Spleen (tissue), 7 donors: Measurements from ENCODE around the gene SLC35F3.

Source experiments
- POLR2A ChIP-seq, 3 donors: fragments of 450-650 bp; IDR thresholded peaks; one replicate each; pipeline ENCODE4 v1.5.1; 2017; ENCODE audit warnings: antibody characterized with exemption in 3 of 3, mild to moderate bottlenecking in 1 of 3
- TF ChIP-seq, protein P1 (sequence below), 11 experiments: fragments of 200-600 bp in 7 of 11; fragments of 450-650 bp in 4 of 11; sonication (generic) in 4 of 11; IDR thresholded peaks in 8 of 11; conservative IDR thresholded peaks in 3 of 11; 1 replicate in 7 of 11; 2 replicates in 4 of 11; pipeline versions ENCODE4 v1.4.0 to v1.8.0; 2016 to 2021; ENCODE audit warnings: antibody characterized with exemption in 11 of 11, inconsistent platforms in 4 of 11, mild to moderate bottlenecking in 1 of 11
- donor health status: DM: no; HTN: no; CAD: no; lungs with moderate emphysema.
- donor health status: DM: no; HTN: no; CAD: no.
- donor health status: DM: no; HTN: no; CAD: no.

DNA sequence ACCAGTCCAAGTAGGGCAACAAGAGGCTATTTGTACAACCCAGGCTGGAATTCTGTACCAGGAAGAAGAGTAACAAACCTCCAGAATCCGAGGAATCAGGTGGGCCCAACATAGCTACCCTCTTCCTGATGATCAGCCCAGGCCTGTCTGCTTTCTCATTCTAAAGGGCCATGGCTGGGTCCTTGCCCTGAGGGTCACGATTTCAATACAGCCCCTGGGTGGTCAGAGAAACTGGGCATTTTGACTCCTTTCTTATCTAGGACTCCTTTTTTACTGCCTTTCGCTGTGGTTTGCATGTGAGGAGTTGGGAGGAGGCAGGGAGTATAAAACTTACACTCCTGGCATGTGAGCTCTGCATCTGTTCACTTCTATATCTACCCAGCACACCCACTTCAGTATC is 303.9 kb downstream of the SLC35F3 start:
- no peak for TF ChIP-seq POLR2A (IDR thresholded peaks at IDR 0.05)
- TF ChIP-seq, protein P1, sequence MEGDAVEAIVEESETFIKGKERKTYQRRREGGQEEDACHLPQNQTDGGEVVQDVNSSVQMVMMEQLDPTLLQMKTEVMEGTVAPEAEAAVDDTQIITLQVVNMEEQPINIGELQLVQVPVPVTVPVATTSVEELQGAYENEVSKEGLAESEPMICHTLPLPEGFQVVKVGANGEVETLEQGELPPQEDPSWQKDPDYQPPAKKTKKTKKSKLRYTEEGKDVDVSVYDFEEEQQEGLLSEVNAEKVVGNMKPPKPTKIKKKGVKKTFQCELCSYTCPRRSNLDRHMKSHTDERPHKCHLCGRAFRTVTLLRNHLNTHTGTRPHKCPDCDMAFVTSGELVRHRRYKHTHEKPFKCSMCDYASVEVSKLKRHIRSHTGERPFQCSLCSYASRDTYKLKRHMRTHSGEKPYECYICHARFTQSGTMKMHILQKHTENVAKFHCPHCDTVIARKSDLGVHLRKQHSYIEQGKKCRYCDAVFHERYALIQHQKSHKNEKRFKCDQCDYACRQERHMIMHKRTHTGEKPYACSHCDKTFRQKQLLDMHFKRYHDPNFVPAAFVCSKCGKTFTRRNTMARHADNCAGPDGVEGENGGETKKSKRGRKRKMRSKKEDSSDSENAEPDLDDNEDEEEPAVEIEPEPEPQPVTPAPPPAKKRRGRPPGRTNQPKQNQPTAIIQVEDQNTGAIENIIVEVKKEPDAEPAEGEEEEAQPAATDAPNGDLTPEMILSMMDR (IDR thresholded peaks at IDR 0.05 in 8 of 11, conservative IDR thresholded peaks at IDR 0.05 in 3 of 11): no peak
